IPS-15b (cell line): ENCODE measurements around the gene MMAB.

Source experiments
- H3K27me3 ChIP-seq: one replicate; pipeline ENCODE4 v1.6.1; 2013; ENCODE audit warnings: low read length; ENCODE audit not compliant: control insufficient read depth, insufficient read depth
- H3K36me3 ChIP-seq: one replicate; pipeline ENCODE4 v1.6.1; 2013; ENCODE audit warnings: low read length; ENCODE audit not compliant: control insufficient read depth, insufficient read depth
- H3K4me1 ChIP-seq: one replicate; pipeline ENCODE4 v1.6.1; 2013; ENCODE audit warnings: mild to moderate bottlenecking, low read length; ENCODE audit not compliant: control insufficient read depth, insufficient read depth
- H3K4me3 ChIP-seq: one replicate; pipeline ENCODE4 v1.5.1; 2013; ENCODE audit warnings: low read depth, low read length
- H3K9ac ChIP-seq: one replicate; pipeline ENCODE4 v1.6.1; 2013; ENCODE audit warnings: low read depth, mild to moderate bottlenecking, low read length
- H3K9me3 ChIP-seq: one replicate; pipeline ENCODE4 v1.6.1; 2013; ENCODE audit warnings: mild to moderate bottlenecking, low read length; ENCODE audit not compliant: control insufficient read depth, insufficient read depth

Gene MMAB

DNA sequence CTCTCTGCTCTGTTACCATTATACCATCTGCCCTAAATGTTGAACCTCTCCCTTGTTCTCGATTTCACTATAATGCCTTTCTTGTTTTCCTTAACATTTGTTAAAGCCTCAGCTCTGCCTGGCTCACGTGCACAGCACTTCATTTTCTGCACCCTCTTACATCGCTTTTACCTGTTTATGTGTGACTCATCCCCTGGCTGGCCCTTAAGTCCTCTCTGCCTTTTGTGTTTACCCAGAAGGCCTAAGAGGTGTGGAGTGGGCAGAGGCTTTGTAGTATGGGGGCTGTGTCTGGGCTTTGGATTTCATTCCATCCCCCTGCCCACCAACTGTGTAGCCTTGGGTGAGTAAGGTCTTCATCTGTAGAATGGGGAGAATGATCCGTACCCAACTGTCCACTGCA, 59.3 kb downstream of the MMAB start:
- Histone ChIP-seq H3K4me1 (no peaks in the 10 kb centered on the region), H3K4me3 (no peak overlapping the region), H3K36me3 (peaks cover 17% of the 10 kb centered on the region), H3K9me3 (no peaks in the 10 kb centered on the region), H3K9ac (no peak overlapping the region), H3K27me3 (no peaks in the 10 kb centered on the region)

DNA sequence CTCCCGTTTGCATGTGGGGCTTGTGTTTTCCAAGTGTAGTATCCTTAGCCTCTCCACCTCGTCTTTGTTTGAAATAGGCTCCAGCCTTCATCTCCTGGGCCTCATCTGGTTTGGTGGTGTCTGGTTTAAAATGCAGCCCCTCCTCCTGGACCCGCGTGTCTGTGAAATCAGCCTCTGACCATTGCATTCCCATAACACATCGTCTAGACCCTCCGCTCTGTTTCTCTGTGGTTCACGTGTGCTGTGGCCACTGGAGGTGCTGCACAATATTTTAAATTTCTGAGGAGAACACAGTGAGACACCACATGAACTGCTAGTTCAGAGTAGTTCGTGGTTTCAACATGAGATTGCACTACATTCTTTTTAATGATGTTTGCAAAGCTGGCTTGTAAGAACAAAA, 60.3 kb downstream of the MMAB start:
- Histone ChIP-seq H3K36me3 (peaks cover 17% of the 10 kb centered on the region), H3K4me3 (no peak overlapping the region), H3K27me3 (no peaks in the 10 kb centered on the region), H3K9ac (no peak overlapping the region), H3K4me1 (no peaks in the 10 kb centered on the region), H3K9me3 (no peaks in the 10 kb centered on the region)

DNA sequence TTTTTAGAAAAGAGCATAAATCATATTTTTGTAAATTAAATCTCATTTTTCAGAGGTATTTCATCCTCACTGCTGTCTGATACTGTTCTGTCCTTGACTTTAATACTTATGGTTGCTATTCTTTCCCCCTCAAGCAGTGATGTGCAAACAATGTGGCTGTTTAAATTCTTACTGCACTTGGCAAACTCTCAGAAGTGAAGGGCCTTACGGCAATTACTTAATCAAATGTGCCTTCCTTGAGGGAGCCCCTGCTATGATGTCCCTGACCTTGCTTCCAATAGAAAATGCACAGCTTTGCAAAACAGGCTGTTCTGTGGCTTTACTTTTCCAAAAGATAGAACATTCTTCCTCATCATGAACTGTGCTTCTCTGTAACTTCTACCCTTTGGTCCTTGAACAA, 60.7 kb downstream of the MMAB start:
- no peaks in the 10 kb centered on the region for H3K9me3 ChIP-seq
- no peak overlapping the region for H3K9ac ChIP-seq
- no peak overlapping the region for H3K4me3 ChIP-seq
- H3K4me1 ChIP-seq: no peaks in the 10 kb centered on the region
- H3K36me3 ChIP-seq: peaks cover 21% of the 10 kb centered on the region
- H3K27me3 ChIP-seq: no peaks in the 10 kb centered on the region

DNA sequence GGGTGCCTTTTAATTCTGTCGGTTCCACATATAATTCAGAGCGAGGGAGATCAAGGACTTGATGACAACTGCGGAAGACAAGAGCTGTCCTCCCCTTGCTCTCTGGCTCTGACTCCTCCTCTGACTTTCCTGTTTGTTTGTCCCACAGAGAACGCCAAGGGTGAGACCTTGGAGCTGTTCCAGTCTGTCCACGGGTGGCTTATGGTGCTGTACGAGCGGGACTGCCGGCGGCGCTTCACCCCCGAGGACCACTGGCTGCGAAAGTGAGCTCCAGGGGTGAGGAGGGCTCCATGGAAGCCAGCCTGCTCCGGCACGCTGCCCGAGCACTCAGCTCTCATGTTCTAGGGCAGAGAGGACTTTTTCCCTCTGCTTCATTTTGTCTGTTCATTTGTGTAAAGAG, 63.1 kb downstream of the MMAB start:
- H3K27me3 ChIP-seq: no peaks in the 10 kb centered on the region
- no peak overlapping the region for H3K4me3 ChIP-seq
- no peaks in the 10 kb centered on the region for H3K9me3 ChIP-seq
- H3K36me3 ChIP-seq: peaks cover 27% of the 10 kb centered on the region
- no peak overlapping the region for H3K9ac ChIP-seq
- no peaks in the 10 kb centered on the region for H3K4me1 ChIP-seq

DNA sequence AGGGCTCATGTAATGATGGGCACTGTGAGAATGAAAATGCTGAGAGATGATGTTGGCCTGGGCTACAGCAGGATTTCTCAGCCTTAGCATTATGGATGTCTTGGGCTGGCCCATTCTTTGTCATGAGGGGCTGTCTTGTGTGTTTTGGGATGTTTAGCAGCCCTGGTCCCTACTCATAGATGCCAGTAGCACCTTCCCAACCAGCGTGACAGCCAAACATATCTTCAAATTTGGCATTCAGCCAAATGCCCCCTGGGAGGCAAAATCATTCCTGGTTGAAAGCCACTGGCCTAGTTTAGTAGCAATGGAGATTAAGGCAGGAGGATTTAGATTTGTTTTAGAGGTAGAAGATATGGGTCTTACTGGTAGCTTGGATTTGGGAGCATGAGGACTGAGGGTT, 69.2 kb downstream of the MMAB start:
- Histone ChIP-seq H3K9ac (no peak overlapping the region), H3K36me3 (peaks cover 17% of the 10 kb centered on the region), H3K9me3 (no peaks in the 10 kb centered on the region), H3K4me3 (no peak overlapping the region), H3K4me1 (no peaks in the 10 kb centered on the region), H3K27me3 (no peaks in the 10 kb centered on the region)
